ENCODE results near the gene OR51G2. TPM values are rescaled to one million over a fixed set of nuclear protein-coding genes. Genes with fewer than 3 reads are reported as not detected.

OR51G2 gene
- total and polyA plus RNA-seq, 4 experiments from 2014 or later = not detected

GRCh38 chr11:4926608-4927007, 7.5 kb upstream of the OR51G2 start:
- Mint-ChIP-seq H3K27me3 (peaks cover 0 to 5% of the 10 kb centered on the region in 2 donors), H3K36me3 (no peaks in the 10 kb centered on the region), H3K27ac (no peak overlapping the region), H3K4me1 (no peaks in the 10 kb centered on the region), H3K4me3 (no peak overlapping the region), H3K9me3 (peaks cover 0 to 4% (median 0%) of the 10 kb centered on the region in 8 donors)
- DNase-seq = no peak
- intact Hi-C loops (cut with micrococcal nuclease) = no loop called here
- Histone ChIP-seq H3K9me3 (ENCODE audit: control insufficient read depth in 1 of 2, low read length in 2 of 2) (no peaks in the 10 kb centered on the region), H3K27me3 (ENCODE audit: insufficient read depth, low read length) (no peaks in the 10 kb centered on the region), H3K4me3 (ENCODE audit: low read length in 2 of 2) (no peak overlapping the region), H3K36me3 (ENCODE audit: insufficient read depth, low read length) (no peaks in the 10 kb centered on the region), H3K4me1 (ENCODE audit: insufficient read depth, low read length) (no peaks in the 10 kb centered on the region), H3K27ac (ENCODE audit: low read depth, low read length) (no peak overlapping the region)
- ChIA-PET CTCF (ENCODE audit: partially characterized antibody) (no interaction called here), POLR2A (ENCODE audit: partially characterized antibody) (interaction anchor here (0.6 kb wide), 1 partner anchor 36 kb away, joined by 4 read pairs; no protein-coding TSS in a partner anchor)

GRCh38 chr11:4924239-4924638, 5.1 kb upstream of the OR51G2 start, which contains the start of gene OR51G1:
Gene OR51G1, minus strand, starts transcription at chr11:4924339. Its CDS starts 0 bp downstream, at chr11:4924339.
- H3K36me3 ChIP-seq (ENCODE audit: insufficient read depth, low read length) = no peaks in the 10 kb centered on the region
- H3K36me3 Mint-ChIP-seq = no peaks in the 10 kb centered on the region
- no peak for DNase-seq
- intact Hi-C loops (cut with micrococcal nuclease) = no loop called here
- H3K9me3 Mint-ChIP-seq = peaks cover 0 to under 1% (median 0%) of the 10 kb centered on the region in 8 donors
- no peaks in the 10 kb centered on the region for H3K9me3 ChIP-seq (ENCODE audit: control insufficient read depth in 1 of 2, low read length in 2 of 2)
- H3K27me3 ChIP-seq (ENCODE audit: insufficient read depth, low read length) = no peaks in the 10 kb centered on the region
- ChIA-PET CTCF (ENCODE audit: partially characterized antibody) (no interaction called here), POLR2A (ENCODE audit: partially characterized antibody) (no interaction called here)
- H3K4me3 Mint-ChIP-seq = no peak within 1 kb of the TSS
- no peaks in the 10 kb centered on the region for H3K4me1 ChIP-seq (ENCODE audit: insufficient read depth, low read length)
- no peaks in the 10 kb centered on the region for H3K4me1 Mint-ChIP-seq
- peaks cover 0 to 3% of the 10 kb centered on the region in 2 donors for H3K27me3 Mint-ChIP-seq
- H3K27ac Mint-ChIP-seq = no peak within 1 kb of the TSS
- no peak within 1 kb of the TSS for H3K4me3 ChIP-seq (ENCODE audit: low read length in 2 of 2)
- no peak within 1 kb of the TSS for H3K27ac ChIP-seq (ENCODE audit: low read depth, low read length)

GRCh38 chr11:4922304-4922703, 3.2 kb upstream of the OR51G2 start:
- no peak for DNase-seq
- Mint-ChIP-seq H3K4me1 (no peaks in the 10 kb centered on the region), H3K4me3 (no peak overlapping the region), H3K27ac (no peak overlapping the region), H3K27me3 (peaks cover 0 to 3% of the 10 kb centered on the region in 2 donors), H3K9me3 (peaks cover 0 to 2% (median 0%) of the 10 kb centered on the region in 8 donors), H3K36me3 (no peaks in the 10 kb centered on the region)
- H3K4me3 ChIP-seq (ENCODE audit: low read length in 2 of 2) = no peak overlapping the region
- CTCF ChIA-PET (ENCODE audit: partially characterized antibody) = no interaction called here
- no peaks in the 10 kb centered on the region for H3K36me3 ChIP-seq (ENCODE audit: insufficient read depth, low read length)
- no peak overlapping the region for H3K27ac ChIP-seq (ENCODE audit: low read depth, low read length)
- POLR2A ChIA-PET (ENCODE audit: partially characterized antibody) = no interaction called here
- H3K9me3 ChIP-seq (ENCODE audit: control insufficient read depth in 1 of 2, low read length in 2 of 2) = no peaks in the 10 kb centered on the region
- intact Hi-C loops (cut with micrococcal nuclease) = no loop called here
- no peaks in the 10 kb centered on the region for H3K27me3 ChIP-seq (ENCODE audit: insufficient read depth, low read length)
- H3K4me1 ChIP-seq (ENCODE audit: insufficient read depth, low read length) = no peaks in the 10 kb centered on the region

- no peak for DNase-seq
- H3K27ac Mint-ChIP-seq = no peak overlapping the region
- H3K4me3 ChIP-seq (ENCODE audit: low read length in 2 of 2) = no peak overlapping the region
- H3K9me3 ChIP-seq (ENCODE audit: control insufficient read depth in 1 of 2, low read length in 2 of 2) = no peaks in the 10 kb centered on the region
- no peak overlapping the region for H3K4me3 Mint-ChIP-seq
- H3K36me3 Mint-ChIP-seq = no peaks in the 10 kb centered on the region
- peaks cover 0 to 3% of the 10 kb centered on the region in 2 donors for H3K27me3 Mint-ChIP-seq
- no peak overlapping the region for H3K27ac ChIP-seq (ENCODE audit: low read depth, low read length)
- H3K4me1 ChIP-seq (ENCODE audit: insufficient read depth, low read length) = no peaks in the 10 kb centered on the region
- H3K4me1 Mint-ChIP-seq = no peaks in the 10 kb centered on the region
- intact Hi-C loops (cut with micrococcal nuclease) = no loop called here
- no peaks in the 10 kb centered on the region for H3K36me3 ChIP-seq (ENCODE audit: insufficient read depth, low read length)
- POLR2A ChIA-PET (ENCODE audit: partially characterized antibody) = no interaction called here
- H3K9me3 Mint-ChIP-seq = peaks cover 0 to 2% (median 0%) of the 10 kb centered on the region in 8 donors
- no peaks in the 10 kb centered on the region for H3K27me3 ChIP-seq (ENCODE audit: insufficient read depth, low read length)
- CTCF ChIA-PET (ENCODE audit: partially characterized antibody) = no interaction called here
These were observed 2.6 kb upstream of the OR51G2 start for GRCh38 chr11:4921796-4922195.

GRCh38 chr11:4916581-4916980, 2.6 kb downstream of the OR51G2 start:
- ChIA-PET POLR2A (ENCODE audit: partially characterized antibody) (no interaction called here), CTCF (ENCODE audit: partially characterized antibody) (no interaction called here)
- intact Hi-C loops (cut with micrococcal nuclease) = no loop called here
- Mint-ChIP-seq H3K36me3 (no peaks in the 10 kb centered on the region), H3K27me3 (peaks cover 0 to 2% of the 10 kb centered on the region in 2 donors), H3K9me3 (peaks cover 0 to 2% (median 0%) of the 10 kb centered on the region in 8 donors), H3K4me1 (no peaks in the 10 kb centered on the region), H3K4me3 (no peak overlapping the region), H3K27ac (no peak overlapping the region)
- H3K27ac ChIP-seq (ENCODE audit: low read depth, low read length) = no peak overlapping the region
- no peaks in the 10 kb centered on the region for H3K27me3 ChIP-seq (ENCODE audit: insufficient read depth, low read length)
- no peaks in the 10 kb centered on the region for H3K9me3 ChIP-seq (ENCODE audit: control insufficient read depth in 1 of 2, low read length in 2 of 2)
- no peaks in the 10 kb centered on the region for H3K4me1 ChIP-seq (ENCODE audit: insufficient read depth, low read length)
- no peak overlapping the region for H3K4me3 ChIP-seq (ENCODE audit: low read length in 2 of 2)
- no peak for DNase-seq
- no peaks in the 10 kb centered on the region for H3K36me3 ChIP-seq (ENCODE audit: insufficient read depth, low read length)

- ChIA-PET CTCF (ENCODE audit: partially characterized antibody) (no interaction called here), POLR2A (ENCODE audit: partially characterized antibody) (no interaction called here)
- Mint-ChIP-seq H3K4me1 (no peaks in the 10 kb centered on the region), H3K27ac (no peak within 1 kb of the TSS), H3K9me3 (peaks cover 0 to 3% (median 0%) of the 10 kb centered on the region in 8 donors), H3K4me3 (no peak within 1 kb of the TSS), H3K27me3 (peaks cover 0 to 1% of the 10 kb centered on the region in 2 donors), H3K36me3 (no peaks in the 10 kb centered on the region)
- intact Hi-C loops (cut with micrococcal nuclease) = no loop called here
- DNase-seq = no peak
- H3K4me3 ChIP-seq (ENCODE audit: low read length in 2 of 2) = no peak within 1 kb of the TSS
- no peaks in the 10 kb centered on the region for H3K36me3 ChIP-seq (ENCODE audit: insufficient read depth, low read length)
- no peaks in the 10 kb centered on the region for H3K9me3 ChIP-seq (ENCODE audit: control insufficient read depth in 1 of 2, low read length in 2 of 2)
- H3K27me3 ChIP-seq (ENCODE audit: insufficient read depth, low read length) = no peaks in the 10 kb centered on the region
- no peaks in the 10 kb centered on the region for H3K4me1 ChIP-seq (ENCODE audit: insufficient read depth, low read length)
- no peak within 1 kb of the TSS for H3K27ac ChIP-seq (ENCODE audit: low read depth, low read length)
These were observed 15.7 kb downstream of the OR51G2 start, which contains the start of gene OR51A7 for GRCh38 chr11:4903484-4903883. Gene OR51A7, plus strand, starts transcription at chr11:4903783. Its CDS starts 3,587 bp downstream, at chr11:4907370.

- Mint-ChIP-seq H3K27me3 (peaks cover 0 to 2% of the 10 kb centered on the region in 2 donors), H3K4me1 (no peaks in the 10 kb centered on the region), H3K9me3 (peaks cover 0 to 2% (median 0%) of the 10 kb centered on the region in 8 donors), H3K36me3 (no peaks in the 10 kb centered on the region), H3K4me3 (no peak overlapping the region), H3K27ac (no peak overlapping the region)
- ChIA-PET CTCF (ENCODE audit: partially characterized antibody) (no interaction called here), POLR2A (ENCODE audit: partially characterized antibody) (no interaction called here)
- H3K36me3 ChIP-seq (ENCODE audit: insufficient read depth, low read length) = no peaks in the 10 kb centered on the region
- H3K9me3 ChIP-seq (ENCODE audit: control insufficient read depth in 1 of 2, low read length in 2 of 2) = no peaks in the 10 kb centered on the region
- H3K4me3 ChIP-seq (ENCODE audit: low read length in 2 of 2) = no peak overlapping the region
- H3K4me1 ChIP-seq (ENCODE audit: insufficient read depth, low read length) = no peaks in the 10 kb centered on the region
- no peaks in the 10 kb centered on the region for H3K27me3 ChIP-seq (ENCODE audit: insufficient read depth, low read length)
- intact Hi-C loops (cut with micrococcal nuclease) = no loop called here
- no peak overlapping the region for H3K27ac ChIP-seq (ENCODE audit: low read depth, low read length)
- no peak for DNase-seq
These were observed 27.0 kb downstream of the OR51G2 start for GRCh38 chr11:4891996-4892640.
